HL-60 (cell line): ENCODE data around the gene COQ10A.

Source experiments
- DNase-seq, 2 experiments: peaks; one replicate each; pipeline ENCODE4 v3.0.0-alpha.2; 2010 to 2020; ENCODE audit warnings: low read depth in 1 of 2, low spot score in 1 of 2
- H3K27ac ChIP-seq: fragments of 250-450 bp; sonication (Bioruptor Pico); replicated peaks from 2 replicates; pipeline ENCODE4 v1.5.1; 2020; ENCODE audit warnings: mild to moderate bottlenecking, moderate library complexity
- H3K27me3 ChIP-seq: fragments of 250-450 bp; sonication (Bioruptor Pico); 2 replicates; pipeline ENCODE4 v1.5.1; 2021; ENCODE audit warnings: mild to moderate bottlenecking, moderate library complexity; ENCODE audit not compliant: insufficient read depth, poor library complexity, severe bottlenecking
- H3K4me3 ChIP-seq: replicated peaks from 2 replicates; pipeline ENCODE4 v1.5.1; 2011; ENCODE audit warnings: mild to moderate bottlenecking, control low read depth, low read length; ENCODE audit not compliant: insufficient read depth
- CTCF ChIP-seq: IDR thresholded peaks from one replicate; pipeline ENCODE4 v1.5.1; 2011; ENCODE audit warnings: low read length, control low read depth, inconsistent platforms; ENCODE audit not compliant: insufficient read depth
- GABPA ChIP-seq: IDR thresholded peaks from 2 replicates; pipeline ENCODE4 v1.6.1; 2012; ENCODE audit warnings: low read depth
- POLR2AphosphoS5 ChIP-seq: IDR thresholded peaks from 2 replicates; pipeline ENCODE4 v1.6.1; 2012; ENCODE audit warnings: low read depth
- REST ChIP-seq: IDR thresholded peaks from 2 replicates; pipeline ENCODE4 v1.6.1; 2012; ENCODE audit warnings: low read depth; ENCODE audit not compliant: insufficient replicate concordance
- SPI1 ChIP-seq: IDR thresholded peaks from 2 replicates; pipeline ENCODE4 v1.6.1; 2012; ENCODE audit warnings: low read depth, mild to moderate bottlenecking, borderline replicate concordance

The COQ10A gene

GRCh38 chr12:56248711-56249110 is 18.0 kb upstream of the COQ10A start:
- TF ChIP-seq CTCF (no peak), SPI1 (no peak), GABPA (no peak), POLR2AphosphoS5 (no peak), REST (no peak)
- Histone ChIP-seq H3K27me3 (no peaks in the 10 kb centered on the region), H3K27ac (no peak overlapping the region), H3K4me3 (no peak overlapping the region)
- DNase-seq, result no peak

- TF ChIP-seq SPI1 (no peak), REST (no peak)
- Histone ChIP-seq H3K27me3 (no peaks in the 10 kb centered on the region), H3K27ac (no peak overlapping the region), H3K4me3 (no peak overlapping the region)
- DNase-seq, result no peak
Observed at GRCh38 chr12:56252649-56253048, 14.1 kb upstream of the COQ10A start.

GRCh38 chr12:56253091-56253490 is 13.7 kb upstream of the COQ10A start:
- TF ChIP-seq CTCF, result no peak
- no peak for TF ChIP-seq GABPA
- no peak for TF ChIP-seq SPI1
- no peak for TF ChIP-seq REST
- no peak for TF ChIP-seq POLR2AphosphoS5
- Histone ChIP-seq H3K27me3 (no peaks in the 10 kb centered on the region), H3K4me3 (no peak overlapping the region), H3K27ac (no peak overlapping the region)
- no peak for DNase-seq

GRCh38 chr12:56255671-56256070 is 11.1 kb upstream of the COQ10A start:
- no peak overlapping the region for H3K27ac ChIP-seq

More at GRCh38 chr12:56255671-56256070, 11.1 kb upstream of the COQ10A start:
- no peak for DNase-seq
- no peak overlapping the region for H3K4me3 ChIP-seq
- TF ChIP-seq CTCF (no peak), POLR2AphosphoS5 (no peak), REST (no peak)
- no peaks in the 10 kb centered on the region for H3K27me3 ChIP-seq
